GM20000 (cell line): Measurements from ENCODE around the gene KRTAP2-2.
"Not testable (repeated sequence)": the region's sequence is repeated elsewhere in the genome, so short reads cannot be mapped to it uniquely, and the experiment has no call there.

Experiments
- DNase-seq: peaks from one replicate; pipeline ENCODE4 v3.0.0; 2012; ENCODE audit warnings: low spot score
- TF ChIP-seq, protein P1 (sequence below): IDR thresholded peaks from 2 replicates; pipeline ENCODE4 v1.5.1; 2012; ENCODE audit warnings: mild to moderate bottlenecking, control low read depth; ENCODE audit errors: extremely low read depth, missing control alignments

Gene KRTAP2-2

DNA sequence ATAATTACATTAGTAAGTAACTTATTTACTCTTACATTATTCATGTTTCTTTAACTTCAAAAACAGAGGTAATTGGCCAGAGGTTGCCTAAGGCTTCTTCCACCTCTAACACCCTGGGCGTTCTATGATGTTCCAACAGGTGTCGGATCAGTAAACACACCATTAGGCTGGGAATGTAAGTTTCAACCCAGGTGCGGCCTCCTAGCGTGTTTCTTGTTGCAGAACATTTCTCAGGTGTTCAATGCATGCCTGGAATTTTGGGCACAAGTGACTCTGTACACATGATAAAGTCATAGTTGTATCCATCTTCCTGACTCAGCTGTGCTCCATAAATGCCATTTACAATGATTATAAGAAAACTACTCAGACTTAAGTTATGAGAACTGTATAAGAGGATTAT is 1.0 kb downstream of the KRTAP2-2 start:
- TF ChIP-seq, protein P1, sequence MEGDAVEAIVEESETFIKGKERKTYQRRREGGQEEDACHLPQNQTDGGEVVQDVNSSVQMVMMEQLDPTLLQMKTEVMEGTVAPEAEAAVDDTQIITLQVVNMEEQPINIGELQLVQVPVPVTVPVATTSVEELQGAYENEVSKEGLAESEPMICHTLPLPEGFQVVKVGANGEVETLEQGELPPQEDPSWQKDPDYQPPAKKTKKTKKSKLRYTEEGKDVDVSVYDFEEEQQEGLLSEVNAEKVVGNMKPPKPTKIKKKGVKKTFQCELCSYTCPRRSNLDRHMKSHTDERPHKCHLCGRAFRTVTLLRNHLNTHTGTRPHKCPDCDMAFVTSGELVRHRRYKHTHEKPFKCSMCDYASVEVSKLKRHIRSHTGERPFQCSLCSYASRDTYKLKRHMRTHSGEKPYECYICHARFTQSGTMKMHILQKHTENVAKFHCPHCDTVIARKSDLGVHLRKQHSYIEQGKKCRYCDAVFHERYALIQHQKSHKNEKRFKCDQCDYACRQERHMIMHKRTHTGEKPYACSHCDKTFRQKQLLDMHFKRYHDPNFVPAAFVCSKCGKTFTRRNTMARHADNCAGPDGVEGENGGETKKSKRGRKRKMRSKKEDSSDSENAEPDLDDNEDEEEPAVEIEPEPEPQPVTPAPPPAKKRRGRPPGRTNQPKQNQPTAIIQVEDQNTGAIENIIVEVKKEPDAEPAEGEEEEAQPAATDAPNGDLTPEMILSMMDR = no peak
- DNase-seq = no peak

DNA sequence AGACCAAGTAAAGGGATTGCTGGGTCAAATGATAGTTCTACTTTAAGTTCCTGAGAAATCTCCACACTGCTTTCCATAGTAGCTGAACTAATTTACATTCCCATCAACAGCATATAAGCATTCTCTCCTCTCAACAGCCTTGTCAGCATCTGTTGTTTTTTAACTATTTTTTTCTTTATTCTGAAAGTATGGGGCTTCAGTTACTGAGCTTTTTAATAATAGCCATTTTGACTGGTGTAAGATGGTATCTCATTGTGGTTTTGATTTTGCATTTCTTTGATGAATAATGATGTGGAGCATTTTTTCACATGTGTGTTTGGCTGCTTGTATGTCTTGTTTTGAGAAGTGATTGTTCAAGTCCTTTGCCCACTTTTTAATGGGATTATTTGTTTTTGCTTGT is 2.5 kb downstream of the KRTAP2-2 start:
- DNase-seq = no peak
- TF ChIP-seq, protein P1 = no peak

DNA sequence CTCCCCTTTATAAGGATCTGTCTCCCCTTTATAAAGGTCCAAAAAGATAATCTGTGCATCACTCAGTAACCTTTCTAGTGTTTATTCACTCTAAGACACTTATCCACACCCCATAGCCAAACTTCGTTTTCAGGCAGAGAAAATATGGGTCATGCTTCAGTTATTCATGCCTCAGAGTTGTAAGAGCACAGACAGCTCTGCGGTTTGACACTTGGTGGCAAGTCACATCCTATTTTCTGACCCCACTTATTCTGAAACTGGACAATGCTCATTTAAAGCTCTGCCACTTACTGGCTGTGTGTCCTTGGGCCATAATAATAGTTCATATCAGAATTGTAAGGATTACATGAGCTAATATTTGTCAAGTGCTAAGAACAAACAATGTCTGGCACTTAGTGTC is 5.9 kb downstream of the KRTAP2-2 start:
- TF ChIP-seq, protein P1 = no peak
- DNase-seq = no peak

DNA sequence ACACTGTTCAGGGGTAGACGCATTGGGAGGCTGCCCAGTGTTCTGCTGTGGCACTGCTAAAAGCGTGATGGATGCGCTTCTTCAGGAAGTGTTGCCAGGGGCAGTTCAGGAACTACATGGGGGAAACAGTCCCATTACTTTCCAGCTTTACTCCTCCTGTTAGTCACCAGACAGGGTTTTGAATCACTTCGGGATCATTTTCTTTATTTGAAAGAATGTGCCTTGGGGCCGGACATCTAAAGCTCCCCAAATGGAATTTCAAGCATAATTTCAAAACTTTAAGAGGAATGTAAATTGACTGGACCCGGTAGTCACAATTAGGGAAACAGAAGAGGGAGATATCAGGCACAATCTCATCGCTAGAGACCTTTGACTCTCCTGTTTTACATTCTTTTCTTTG is 6.6 kb downstream of the KRTAP2-2 start:
- DNase-seq = no peak
- TF ChIP-seq, protein P1 = no peak

DNA sequence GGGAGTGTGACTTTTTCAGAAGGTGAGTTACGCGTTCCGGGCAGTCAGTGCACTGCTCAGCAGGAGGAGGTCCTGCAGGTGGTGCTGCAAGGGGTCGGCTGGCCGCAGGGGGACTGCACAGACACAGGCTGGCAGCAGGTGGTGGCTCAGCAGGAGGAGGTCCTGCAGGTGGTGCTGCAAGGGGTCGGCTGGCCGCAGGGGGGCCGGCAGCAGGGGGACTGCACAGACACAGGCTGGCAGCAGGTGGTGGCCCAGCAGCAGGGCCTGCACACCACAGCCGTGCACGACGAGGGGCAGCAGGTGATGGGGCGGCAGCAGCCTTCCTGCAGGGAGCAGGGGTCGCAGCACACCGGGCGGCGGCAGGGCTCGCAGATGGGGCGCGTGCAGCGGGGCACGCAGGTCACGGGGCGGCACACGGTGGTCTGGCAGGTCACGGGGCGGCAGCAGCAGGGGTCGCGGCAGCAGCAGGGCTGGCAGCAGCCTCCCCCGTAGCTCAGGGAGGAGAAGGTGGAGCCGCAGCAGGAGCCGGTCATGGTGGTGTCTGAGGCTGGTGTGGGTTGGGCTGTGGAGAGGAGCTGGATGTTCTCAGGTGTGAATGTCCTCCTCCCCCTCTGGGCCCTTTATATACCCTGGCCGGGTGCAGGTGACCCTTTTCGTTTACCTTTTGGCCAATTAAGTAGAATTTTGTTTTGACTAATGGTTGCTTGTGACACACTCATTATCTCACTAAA is 8.1 kb downstream of the KRTAP2-2 start, which contains the start of gene KRTAP2-1:
KRTAP2-1 (minus strand) TSS at position 582 of the 731 bp plus-strand sequence; CDS start at position 533, 49 bp downstream.
- DNase-seq = not testable (repeated sequence)

DNA sequence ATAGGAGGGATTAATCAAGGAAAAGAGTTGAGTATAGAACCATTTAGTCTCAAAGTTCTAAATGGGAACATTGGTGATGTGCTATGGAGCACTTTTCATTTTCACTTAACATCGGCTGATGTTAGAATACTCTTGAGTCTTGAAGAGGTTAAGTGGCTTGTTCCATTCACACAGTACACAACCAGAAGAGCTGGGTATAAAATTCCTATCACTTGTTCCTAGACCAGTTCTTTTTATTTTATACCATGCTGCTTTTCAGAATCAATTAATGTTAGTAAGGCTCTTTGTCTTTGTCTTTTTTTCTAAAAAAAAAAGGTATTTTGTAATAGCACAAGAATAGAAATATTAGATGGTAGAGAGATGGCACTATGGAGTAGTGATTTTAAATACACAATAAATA is 12.1 kb downstream of the KRTAP2-2 start:
- TF ChIP-seq, protein P1 = no peak
- DNase-seq = no peak

DNA sequence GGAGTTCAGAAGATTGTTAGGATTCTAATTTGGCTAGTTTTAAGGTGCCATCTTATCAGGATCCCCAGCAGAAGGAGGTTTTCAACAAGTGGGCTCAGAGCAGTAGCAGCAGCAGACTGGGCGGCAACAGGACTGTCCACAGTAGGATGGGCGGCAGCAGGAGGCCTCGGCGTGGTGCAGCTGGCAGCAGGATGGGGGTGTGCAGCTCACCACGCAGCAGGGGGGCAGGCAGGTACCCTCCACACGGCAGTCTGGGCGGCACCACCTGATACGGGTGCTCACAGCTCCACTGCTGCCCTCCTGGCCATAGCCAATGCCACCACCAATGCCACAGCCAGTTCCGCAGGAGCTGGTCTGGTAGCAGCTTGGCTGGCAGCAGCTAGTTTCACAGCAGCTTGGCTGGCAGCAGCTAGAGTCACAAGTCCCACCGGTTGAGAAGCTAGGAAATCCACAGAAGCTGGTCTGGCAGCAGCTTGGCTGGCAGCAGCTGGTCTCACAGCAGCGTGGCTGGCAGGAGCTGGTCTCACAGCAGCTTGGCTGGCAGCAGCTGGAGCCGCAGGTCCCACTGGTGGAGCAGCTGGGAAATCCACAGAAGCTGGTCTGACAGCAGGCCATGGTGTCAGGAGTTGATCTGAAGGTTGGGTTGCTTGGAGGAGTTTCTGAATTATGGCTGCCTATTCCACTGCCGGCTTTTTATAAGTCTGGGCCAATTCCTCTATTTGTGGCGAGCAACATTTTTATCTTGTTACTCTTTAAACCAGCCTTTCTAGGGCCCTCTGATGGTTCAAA is 14.1 kb downstream of the KRTAP2-2 start, which contains the start of gene KRTAP1-1:
KRTAP1-1 (minus strand) TSS at position 668 of the 789 bp plus-strand sequence; CDS start at position 615, 53 bp downstream.
- DNase-seq = not testable (repeated sequence)

DNA sequence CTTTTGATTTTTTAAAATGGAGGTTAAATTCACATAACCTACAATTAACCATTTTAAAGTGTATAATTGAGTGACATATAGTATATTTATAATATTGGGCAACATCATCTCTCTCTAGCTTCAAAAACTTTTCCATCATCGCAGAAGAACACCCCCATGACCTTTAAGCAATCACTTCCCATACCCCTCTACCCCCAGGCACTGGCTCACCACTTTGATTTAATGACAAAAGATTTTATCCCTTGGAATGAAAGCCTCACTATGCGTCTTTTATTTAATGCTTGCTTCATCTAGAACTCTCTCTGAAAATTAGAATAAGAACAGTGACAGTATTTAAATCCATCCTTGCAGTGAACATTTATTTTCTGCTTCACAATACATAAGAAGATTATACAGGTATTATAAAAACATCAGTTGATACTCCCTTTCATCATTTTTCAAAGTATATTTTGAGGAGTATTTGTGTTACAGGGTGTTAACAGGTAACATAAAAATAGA is 17.1 kb downstream of the KRTAP2-2 start:
- TF ChIP-seq, protein P1 = no peak
- DNase-seq = no peak

DNA sequence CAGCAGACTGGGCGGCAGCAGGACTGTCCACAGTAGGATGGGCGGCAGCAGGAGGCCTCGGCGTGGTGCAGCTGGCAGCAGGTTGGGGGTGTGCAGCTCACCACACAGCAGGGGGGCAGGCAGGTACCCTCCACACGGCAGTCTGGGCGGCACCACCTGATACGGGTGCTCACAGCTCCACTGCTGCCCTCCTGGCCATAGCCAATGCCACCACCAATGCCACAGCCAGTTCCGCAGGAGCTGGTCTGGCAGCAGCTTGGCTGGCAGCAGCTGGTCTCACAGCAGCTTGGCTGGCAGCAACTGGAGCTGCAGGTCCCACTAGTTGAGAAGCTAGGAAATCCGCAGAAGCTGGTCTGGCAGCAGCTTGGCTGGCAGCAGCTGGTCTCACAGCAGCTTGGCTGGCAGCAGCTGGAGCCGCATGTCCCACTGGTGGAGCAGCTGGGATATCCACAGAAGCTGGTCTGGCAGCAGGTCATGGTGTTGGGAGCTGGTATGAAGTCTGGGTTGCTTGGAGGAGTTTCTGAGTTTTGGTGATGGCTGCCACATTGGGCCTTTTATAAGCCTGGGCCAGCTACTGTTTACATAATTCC is 20.6 kb downstream of the KRTAP2-2 start, which contains the start of gene KRTAP1-3:
KRTAP1-3 (minus strand) TSS at position 529 of the 590 bp plus-strand sequence; CDS start at position 476, 53 bp downstream.
- not testable (repeated sequence) for DNase-seq
